ENCODE measurements around the gene F13B. TPM values are rescaled to one million over a fixed set of nuclear protein-coding genes. Genes with fewer than 3 reads are reported as not detected.
"Not testable (repeated sequence)": the region's sequence is repeated elsewhere in the genome, so short reads cannot be mapped to it uniquely, and the experiment has no call there.

F13B gene
- total RNA-seq, 1 experiment from 2014 or later: not detected

GRCh38 chr1:197041486-197042353 lies 25.3 kb downstream of the F13B start:
- Histone ChIP-seq H4K20me1 (ENCODE audit: low read length) (no peaks in the 10 kb centered on the region), H3K9me2 (replicated peaks; ENCODE audit: low read length) (no peaks in the 10 kb centered on the region), H3K4me3 (ENCODE audit: low read length) (no peak overlapping the region), H3K9me3 (ENCODE audit: low read length) (no peaks in the 10 kb centered on the region), H3K9ac (ENCODE audit: low read length) (no peak overlapping the region), H3K27me3 (ENCODE audit: low read length) (no peaks in the 10 kb centered on the region), H3K4me2 (ENCODE audit: low read length) (no peak overlapping the region), H3K4me1 (ENCODE audit: insufficient read depth, low read length) (no peaks in the 10 kb centered on the region), H3K79me2 (ENCODE audit: low read length) (no peaks in the 10 kb centered on the region), H3K36me3 (ENCODE audit: low read depth, low read length) (no peaks in the 10 kb centered on the region), H3F3A (ENCODE audit: low read length, unreplicated experiment) (no peaks in the 10 kb centered on the region), H3K27ac (ENCODE audit: low read length) (no peak overlapping the region), H2AFZ (ENCODE audit: low read length) (no peak overlapping the region)
- ChIA-PET CTCF (no interaction called here), POLR2A (ENCODE audit: unreplicated experiment) (no interaction called here)
- intact Hi-C loops (cut with micrococcal nuclease): no loop called here
- DNase-seq: no peak
- no TSS peak for BruUV-seq (replicated peaks)
- TF ChIP-seq CTCF (conservative IDR thresholded peaks at IDR 0.05; ENCODE audit: low read depth, low read length) (no peak), EZH2 (IDR thresholded peaks at IDR 0.05; ENCODE audit: low read length, unreplicated experiment) (no peak), EZH2phosphoT487 (IDR thresholded peaks at IDR 0.05; ENCODE audit: borderline replicate concordance, low read length) (no peak)
- no peak for ATAC-seq

- Histone ChIP-seq H3F3A (ENCODE audit: low read length, unreplicated experiment) (no peaks in the 10 kb centered on the region), H3K9me2 (replicated peaks; ENCODE audit: low read length) (no peaks in the 10 kb centered on the region), H4K20me1 (ENCODE audit: low read length) (no peaks in the 10 kb centered on the region), H3K9me3 (ENCODE audit: low read length) (no peaks in the 10 kb centered on the region), H3K4me1 (ENCODE audit: insufficient read depth, low read length) (peaks cover 12% of the 10 kb centered on the region), H3K27me3 (ENCODE audit: low read length) (no peaks in the 10 kb centered on the region), H3K4me2 (ENCODE audit: low read length) (no peak overlapping the region), H3K79me2 (ENCODE audit: low read length) (no peaks in the 10 kb centered on the region), H2AFZ (ENCODE audit: low read length) (no peak overlapping the region), H3K36me3 (ENCODE audit: low read depth, low read length) (no peaks in the 10 kb centered on the region), H3K4me3 (ENCODE audit: low read length) (no peak overlapping the region), H3K27ac (ENCODE audit: low read length) (no peak overlapping the region), H3K9ac (ENCODE audit: low read length) (no peak overlapping the region)
- intact Hi-C loops (cut with micrococcal nuclease): no loop called here
- BruUV-seq (replicated peaks): no TSS peak
- no peak for DNase-seq
- ChIA-PET CTCF (no interaction called here), POLR2A (ENCODE audit: unreplicated experiment) (no interaction called here)
- ATAC-seq: no peak
- TF ChIP-seq CTCF (conservative IDR thresholded peaks at IDR 0.05; ENCODE audit: low read depth, low read length) (no peak), EZH2phosphoT487 (IDR thresholded peaks at IDR 0.05; ENCODE audit: borderline replicate concordance, low read length) (no peak), EZH2 (IDR thresholded peaks at IDR 0.05; ENCODE audit: low read length, unreplicated experiment) (no peak)
Observed at GRCh38 chr1:197036861-197037260, 30.2 kb downstream of the F13B start.

- H3K9ac ChIP-seq (ENCODE audit: low read length); intact Hi-C loops (cut with micrococcal nuclease); H4K20me1 ChIP-seq (ENCODE audit: low read length); H3K9me2 ChIP-seq (replicated peaks; ENCODE audit: low read length); H3F3A ChIP-seq (ENCODE audit: low read length, unreplicated experiment); CTCF ChIA-PET; H3K36me3 ChIP-seq (ENCODE audit: low read depth, low read length); H3K27me3 ChIP-seq (ENCODE audit: low read length); H3K4me3 ChIP-seq (ENCODE audit: low read length); H3K9me3 ChIP-seq (ENCODE audit: low read length); POLR2A ChIA-PET (ENCODE audit: unreplicated experiment); BruUV-seq (replicated peaks); H3K79me2 ChIP-seq (ENCODE audit: low read length): not testable (repeated sequence)
- H2AFZ ChIP-seq (ENCODE audit: low read length): peak overlapping the region; percentile 34; the same call in 1 of the 2 replicates
- ATAC-seq (peak; percentile 71), DNase-seq (peak; percentile 65)
- peak overlapping the region; percentile 51 for H3K4me2 ChIP-seq (ENCODE audit: low read length)
- H3K4me1 ChIP-seq (ENCODE audit: insufficient read depth, low read length): peaks cover 12% of the 10 kb centered on the region
- peak overlapping the region; percentile 25; the same call in 1 of the 2 replicates for H3K27ac ChIP-seq (ENCODE audit: low read length)
Observed at GRCh38 chr1:197034631-197035339, 32.3 kb downstream of the F13B start.
